ENCODE measurements around the gene ATXN10. TPM values are rescaled to one million over a fixed set of nuclear protein-coding genes. Genes with fewer than 3 reads are reported as not detected.

Gene ATXN10
- total and polyA plus RNA-seq, 2 experiments from 2014 or later: 109 to 216 TPM

DNA sequence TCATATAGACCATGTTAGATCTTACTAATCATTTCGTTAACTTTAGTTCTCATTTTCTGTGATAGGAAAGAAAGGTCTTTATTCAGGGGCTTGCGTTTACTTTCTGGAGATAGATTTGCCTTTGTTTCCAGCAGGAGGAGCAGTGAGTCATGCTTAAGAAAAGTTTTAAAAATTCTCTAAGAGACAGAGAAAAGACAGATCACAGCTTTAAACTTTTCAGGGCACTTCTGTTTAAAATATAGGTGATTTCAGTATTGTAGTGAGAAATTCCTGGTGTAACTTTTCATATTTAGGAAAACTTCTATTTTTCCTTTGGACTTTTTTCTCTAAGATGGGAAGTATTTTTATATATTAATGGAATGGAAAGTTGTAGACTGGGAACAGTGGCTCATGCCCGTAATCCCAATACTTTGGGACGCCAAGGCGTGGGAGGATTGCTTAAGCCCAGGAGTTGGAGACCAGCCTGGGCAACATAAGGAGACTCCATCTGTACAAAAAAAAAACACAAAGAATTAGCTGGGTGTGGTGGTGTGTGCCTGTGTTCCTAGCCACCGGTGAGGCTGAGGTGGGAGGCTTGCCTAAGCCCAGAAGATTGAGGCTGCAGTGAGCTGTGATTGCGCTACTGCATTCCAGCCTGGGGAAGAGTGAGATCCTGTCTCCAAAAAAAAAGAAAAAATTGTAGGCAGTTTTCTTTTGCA lies 60.3 kb downstream of the ATXN10 start:
- peak; percentile 67 for DNase-seq
- Histone ChIP-seq H3K9me2 (ENCODE audit: insufficient read depth) (no peaks in the 10 kb centered on the region), H3F3A (ENCODE audit: insufficient read depth) (peaks cover 40% of the 10 kb centered on the region), H2AFZ (no peak overlapping the region), H3K9ac (peak overlapping the region; percentile 46), H3K4me1 (ENCODE audit: insufficient read depth) (peaks cover 23% of the 10 kb centered on the region), H3K27me3 (replicated peaks; ENCODE audit: insufficient read depth) (no peaks in the 10 kb centered on the region), H3K79me2 (ENCODE audit: insufficient read depth) (peaks cover 88% of the 10 kb centered on the region), H3K27ac (peak overlapping the region; percentile 71), H3K4me3 (peak overlapping the region; percentile 25), H3K4me2 (ENCODE audit: unreplicated experiment) (peak overlapping the region; percentile 63), H4K20me1 (ENCODE audit: insufficient read depth) (no peaks in the 10 kb centered on the region), H3K9me3 (ENCODE audit: low read depth) (no peaks in the 10 kb centered on the region), H3K36me3 (ENCODE audit: low read depth) (peaks cover 39% of the 10 kb centered on the region)
- TF ChIP-seq EZH2phosphoT487 (IDR thresholded peaks at IDR 0.05; ENCODE audit: insufficient read depth, low read depth) (no peak), EZH2 (IDR thresholded peaks at IDR 0.05; ENCODE audit: insufficient read depth, poor library complexity, severe bottlenecking) (no peak)
- 46 to 50% methylated on average over 7 of the region's 7 CpGs for WGBS, 2 experiments (ENCODE audit: low coverage in 1 of 2, low lambda C conversion rate in 2 of 2, missing lambda C conversion rate in 2 of 2)
- in situ Hi-C loops (cut with MboI): no loop called here

DNA sequence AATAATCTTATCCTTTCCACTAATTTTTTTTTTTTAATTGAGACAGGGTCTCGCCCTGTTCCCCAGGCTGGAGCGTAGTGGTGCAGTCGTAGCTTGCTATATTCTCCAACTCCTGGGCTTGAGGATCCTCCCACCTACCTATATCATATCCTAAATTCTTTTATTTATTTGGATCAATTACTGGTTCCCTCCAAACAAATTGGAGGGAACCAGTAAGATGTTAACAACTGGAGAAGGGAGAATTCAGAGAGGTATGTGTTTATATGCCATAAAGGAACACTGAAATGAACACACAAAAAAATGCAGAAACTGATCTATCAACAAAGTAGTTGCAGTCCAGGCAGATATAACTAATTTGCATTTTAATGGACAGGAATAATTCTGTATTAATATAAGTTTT lies 63.6 kb downstream of the ATXN10 start:
- DNase-seq: no peak
- H3K9ac ChIP-seq: no peak overlapping the region
- no peaks in the 10 kb centered on the region for H4K20me1 ChIP-seq (ENCODE audit: insufficient read depth)
- H3K79me2 ChIP-seq (ENCODE audit: insufficient read depth): peaks cover 88% of the 10 kb centered on the region
- H3F3A ChIP-seq (ENCODE audit: insufficient read depth): peaks cover 50% of the 10 kb centered on the region
- H3K36me3 ChIP-seq (ENCODE audit: low read depth): peaks cover 50% of the 10 kb centered on the region
- TF ChIP-seq EZH2 (IDR thresholded peaks at IDR 0.05; ENCODE audit: insufficient read depth, poor library complexity, severe bottlenecking) (no peak), EZH2phosphoT487 (IDR thresholded peaks at IDR 0.05; ENCODE audit: insufficient read depth, low read depth) (no peak)
- peaks cover 29% of the 10 kb centered on the region for H3K4me1 ChIP-seq (ENCODE audit: insufficient read depth)
- no peak overlapping the region for H3K27ac ChIP-seq
- H3K9me3 ChIP-seq (ENCODE audit: low read depth): no peaks in the 10 kb centered on the region
- in situ Hi-C loops (cut with MboI): no loop called here
- WGBS, 2 experiments (ENCODE audit: low coverage in 1 of 2, low lambda C conversion rate in 2 of 2, missing lambda C conversion rate in 2 of 2): 93 to 97% methylated on average over 3 of the region's 3 CpGs
- H3K4me3 ChIP-seq: no peak overlapping the region
- H3K27me3 ChIP-seq (replicated peaks; ENCODE audit: insufficient read depth): no peaks in the 10 kb centered on the region
- H2AFZ ChIP-seq: no peak overlapping the region
- H3K9me2 ChIP-seq (ENCODE audit: insufficient read depth): no peaks in the 10 kb centered on the region
- no peak overlapping the region for H3K4me2 ChIP-seq (ENCODE audit: unreplicated experiment)

DNA sequence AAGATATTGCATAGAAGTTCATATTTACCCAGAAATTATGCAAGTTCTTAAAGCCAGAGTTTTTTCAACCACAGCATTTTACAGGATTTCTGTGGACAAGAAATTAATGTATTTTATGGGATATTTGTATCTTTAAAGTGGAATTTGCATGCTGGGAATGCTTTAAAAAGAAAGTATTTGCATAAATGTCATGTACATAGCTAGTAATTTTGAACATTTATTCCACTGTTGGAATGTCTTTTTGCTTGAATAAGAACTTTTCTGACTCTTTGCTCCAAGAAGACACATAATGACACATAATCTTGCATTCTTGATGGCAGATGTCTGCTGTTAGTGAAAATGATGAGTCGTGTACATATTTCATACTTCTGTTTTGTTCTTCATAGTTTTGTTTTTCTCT lies 66.6 kb downstream of the ATXN10 start:
- H3K36me3 ChIP-seq (ENCODE audit: low read depth): peaks cover 65% of the 10 kb centered on the region
- no peak overlapping the region for H2AFZ ChIP-seq
- no peaks in the 10 kb centered on the region for H3K27me3 ChIP-seq (replicated peaks; ENCODE audit: insufficient read depth)
- no peak overlapping the region for H3K4me3 ChIP-seq
- no peak for TF ChIP-seq EZH2phosphoT487 (IDR thresholded peaks at IDR 0.05; ENCODE audit: insufficient read depth, low read depth)
- no peak for TF ChIP-seq EZH2 (IDR thresholded peaks at IDR 0.05; ENCODE audit: insufficient read depth, poor library complexity, severe bottlenecking)
- H3K9ac ChIP-seq: no peak overlapping the region
- H3K79me2 ChIP-seq (ENCODE audit: insufficient read depth): peaks cover 91% of the 10 kb centered on the region
- H3K9me2 ChIP-seq (ENCODE audit: insufficient read depth): no peaks in the 10 kb centered on the region
- peaks cover 16% of the 10 kb centered on the region for H3K4me1 ChIP-seq (ENCODE audit: insufficient read depth)
- no peak overlapping the region for H3K4me2 ChIP-seq (ENCODE audit: unreplicated experiment)
- in situ Hi-C loops (cut with MboI): no loop called here
- no peaks in the 10 kb centered on the region for H4K20me1 ChIP-seq (ENCODE audit: insufficient read depth)
- H3K27ac ChIP-seq: no peak overlapping the region
- WGBS, 2 experiments (ENCODE audit: low coverage in 1 of 2, low lambda C conversion rate in 2 of 2, missing lambda C conversion rate in 2 of 2): 31 to 33% methylated on average over 1 of the region's 1 CpG
- peaks cover 39% of the 10 kb centered on the region; the same call in 1 of the 2 replicates for H3F3A ChIP-seq (ENCODE audit: insufficient read depth)
- DNase-seq: peak; percentile 32
- no peaks in the 10 kb centered on the region for H3K9me3 ChIP-seq (ENCODE audit: low read depth)

DNA sequence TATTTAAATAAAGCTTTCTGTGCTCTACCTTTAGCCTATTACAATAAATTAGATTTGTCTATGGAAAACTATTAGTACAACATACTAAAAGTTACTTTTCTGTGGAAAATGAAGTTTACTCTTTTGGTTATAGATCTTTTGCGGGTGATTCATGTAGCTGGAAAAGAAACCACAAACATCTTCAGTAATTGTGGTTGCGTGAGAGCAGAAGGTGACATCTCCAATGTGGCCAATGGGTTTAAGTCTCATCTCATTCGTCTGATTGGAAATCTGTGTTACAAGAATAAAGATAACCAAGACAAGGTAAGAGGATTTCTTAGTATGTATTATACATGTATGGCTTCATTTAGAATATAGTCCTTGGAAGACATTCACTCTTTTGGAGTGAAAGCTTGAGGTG lies 68.6 kb downstream of the ATXN10 start:
- in situ Hi-C loops (cut with MboI): no loop called here
- H3K4me2 ChIP-seq (ENCODE audit: unreplicated experiment): no peak overlapping the region
- no peak overlapping the region for H3K9ac ChIP-seq
- H3F3A ChIP-seq (ENCODE audit: insufficient read depth): peaks cover 36% of the 10 kb centered on the region
- no peaks in the 10 kb centered on the region for H4K20me1 ChIP-seq (ENCODE audit: insufficient read depth)
- H3K27ac ChIP-seq: no peak overlapping the region
- H3K9me3 ChIP-seq (ENCODE audit: low read depth): no peaks in the 10 kb centered on the region
- H3K36me3 ChIP-seq (ENCODE audit: low read depth): peaks cover 67% of the 10 kb centered on the region
- peaks cover 91% of the 10 kb centered on the region for H3K79me2 ChIP-seq (ENCODE audit: insufficient read depth)
- H3K4me1 ChIP-seq (ENCODE audit: insufficient read depth): peaks cover 26% of the 10 kb centered on the region
- H3K27me3 ChIP-seq (replicated peaks; ENCODE audit: insufficient read depth): no peaks in the 10 kb centered on the region
- TF ChIP-seq EZH2 (IDR thresholded peaks at IDR 0.05; ENCODE audit: insufficient read depth, poor library complexity, severe bottlenecking) (no peak), EZH2phosphoT487 (IDR thresholded peaks at IDR 0.05; ENCODE audit: insufficient read depth, low read depth) (no peak)
- WGBS, 2 experiments (ENCODE audit: low coverage in 1 of 2, low lambda C conversion rate in 2 of 2, missing lambda C conversion rate in 2 of 2): 83 to 96% methylated on average over 3 of the region's 3 CpGs
- H3K4me3 ChIP-seq: no peak overlapping the region
- DNase-seq: peak; percentile 25
- H3K9me2 ChIP-seq (ENCODE audit: insufficient read depth): no peaks in the 10 kb centered on the region
- no peak overlapping the region for H2AFZ ChIP-seq
